ENCODE data around the gene ZNF502.
"Not testable (repeated sequence)": the region's sequence is repeated elsewhere in the genome, so short reads cannot be mapped to it uniquely, and the experiment has no call there.

ZNF502 gene

GRCh38 chr3:44712455-44713075 lies at the start of gene ZNF502:
ZNF502 (plus strand) TSS chr3:44712660; CDS start chr3:44720262, 7,602 bp downstream.
- DNase-seq (ENCODE audit: insufficient read length, low spot score) (peak; percentile 49), FAIRE-seq (peak; percentile 76)
- TF ChIP-seq POLR2A (IDR thresholded peaks at IDR 0.05; ENCODE audit: low read depth, low read length), result no peak

GRCh38 chr3:44665173-44665572 lies 47.3 kb upstream of the ZNF502 start:
- no peak for FAIRE-seq
- DNase-seq (ENCODE audit: insufficient read length, low spot score), result no peak
- no peak for TF ChIP-seq POLR2A (IDR thresholded peaks at IDR 0.05; ENCODE audit: low read depth, low read length)

GRCh38 chr3:44666346-44666745 lies 46.1 kb upstream of the ZNF502 start:
- DNase-seq (ENCODE audit: insufficient read length, low spot score) (no peak), FAIRE-seq (no peak)
- TF ChIP-seq POLR2A (IDR thresholded peaks at IDR 0.05; ENCODE audit: low read depth, low read length), result no peak

GRCh38 chr3:44669760-44670159 lies 42.7 kb upstream of the ZNF502 start:
- no peak for TF ChIP-seq POLR2A (IDR thresholded peaks at IDR 0.05; ENCODE audit: low read depth, low read length)
- DNase-seq (ENCODE audit: insufficient read length, low spot score) (no peak), FAIRE-seq (no peak)

GRCh38 chr3:44673466-44673865 lies 39.0 kb upstream of the ZNF502 start:
- not testable (repeated sequence) for FAIRE-seq; DNase-seq (ENCODE audit: insufficient read length, low spot score)

- DNase-seq (ENCODE audit: insufficient read length, low spot score), result no peak
- no peak for TF ChIP-seq POLR2A (IDR thresholded peaks at IDR 0.05; ENCODE audit: low read depth, low read length)
- FAIRE-seq, result no peak
These were observed 38.2 kb upstream of the ZNF502 start for GRCh38 chr3:44674211-44674610.

GRCh38 chr3:44678480-44679116 lies 33.9 kb upstream of the ZNF502 start:
- FAIRE-seq (no peak), DNase-seq (ENCODE audit: insufficient read length, low spot score) (no peak)
- TF ChIP-seq POLR2A (IDR thresholded peaks at IDR 0.05; ENCODE audit: low read depth, low read length), result no peak

- no peak for TF ChIP-seq POLR2A (IDR thresholded peaks at IDR 0.05; ENCODE audit: low read depth, low read length)
- FAIRE-seq (no peak), DNase-seq (ENCODE audit: insufficient read length, low spot score) (no peak)
These were observed 31.5 kb upstream of the ZNF502 start for GRCh38 chr3:44680921-44681455.

GRCh38 chr3:44682182-44682896 lies 30.1 kb upstream of the ZNF502 start:
- FAIRE-seq (peak; percentile 15), DNase-seq (ENCODE audit: insufficient read length, low spot score) (no peak)
- no peak for TF ChIP-seq POLR2A (IDR thresholded peaks at IDR 0.05; ENCODE audit: low read depth, low read length)

- DNase-seq (ENCODE audit: insufficient read length, low spot score) (no peak), FAIRE-seq (no peak)
- TF ChIP-seq POLR2A (IDR thresholded peaks at IDR 0.05; ENCODE audit: low read depth, low read length), result no peak
These were observed 27.2 kb upstream of the ZNF502 start for GRCh38 chr3:44685128-44685800.

GRCh38 chr3:44687898-44688297 lies 24.6 kb upstream of the ZNF502 start:
- no peak for DNase-seq (ENCODE audit: insufficient read length, low spot score)
- no peak for TF ChIP-seq POLR2A (IDR thresholded peaks at IDR 0.05; ENCODE audit: low read depth, low read length)
- no peak for FAIRE-seq

- peak; percentile 38 for FAIRE-seq
- TF ChIP-seq POLR2A (IDR thresholded peaks at IDR 0.05; ENCODE audit: low read depth, low read length), result no peak
These were observed 9.0 kb downstream of the ZNF502 start for GRCh38 chr3:44721231-44722102.

GRCh38 chr3:44722103-44722401 lies 9.6 kb downstream of the ZNF502 start:
- FAIRE-seq (no peak), DNase-seq (ENCODE audit: insufficient read length, low spot score) (no peak)

More at GRCh38 chr3:44721231-44722102, 9.0 kb downstream of the ZNF502 start:
- DNase-seq (ENCODE audit: insufficient read length, low spot score), result no peak

More at GRCh38 chr3:44722103-44722401, 9.6 kb downstream of the ZNF502 start:
- TF ChIP-seq POLR2A (IDR thresholded peaks at IDR 0.05; ENCODE audit: low read depth, low read length), result no peak

Data from H54 (cell line).